Left lung (tissue), 10 donors: Measurements from ENCODE around the gene CHST9. TPM values are rescaled to one million over a fixed set of nuclear protein-coding genes. Genes with fewer than 3 reads are reported as not detected.

Source experiments
- ATAC-seq: fragments of 200-7000 bp; cut with Tn5 transposase; one replicate; pipeline ENCODE4 v1.9.1; 2020; ENCODE audit warnings: moderate library complexity
- DNase-seq, 4 donors: peaks; one replicate each; pipeline ENCODE4 v3.0.0-alpha.2; 2013 to 2020
- H3K27ac ChIP-seq, 2 donors: fragments of 200-600 bp; sonication (generic) in 1 of 2; one replicate each; pipeline versions ENCODE4 v1.5.0 to v1.8.0; 2020 to 2021
- H3K27me3 ChIP-seq, 2 donors: fragments of 200-600 bp; sonication (generic) in 1 of 2; one replicate each; pipeline versions ENCODE4 v1.5.0 to v1.8.0; 2020 to 2021
- H3K36me3 ChIP-seq, 2 donors: fragments of 200-600 bp; sonication (generic) in 1 of 2; one replicate each; pipeline versions ENCODE4 v1.5.0 to v1.8.0; 2020 to 2021
- H3K4me1 ChIP-seq, 2 donors: fragments of 200-600 bp; one replicate each; pipeline ENCODE4 v1.8.0; 2021
- H3K4me3 ChIP-seq, 2 donors: fragments of 200-600 bp; sonication (generic) in 1 of 2; one replicate each; pipeline versions ENCODE4 v1.5.0 to v1.8.0; 2020 to 2021; ENCODE audit warnings: mild to moderate bottlenecking in 1 of 2
- H3K9me3 ChIP-seq, 2 donors: fragments of 200-600 bp; sonication (generic) in 1 of 2; one replicate each; pipeline versions ENCODE4 v1.5.0 to v1.8.0; 2020 to 2021
- CTCF ChIP-seq, 2 donors: fragments of 200-600 bp; sonication (generic) in 1 of 2; IDR thresholded peaks; one replicate each; pipeline versions ENCODE4 v1.5.0 to v1.8.0; 2021; ENCODE audit warnings: antibody characterized with exemption in 2 of 2
- intact Hi-C, 2 donors: fragments of 100-400 bp; cut with DNase I; formaldehyde crosslinking; loops; one replicate each; pipeline versions ENCODE4 v1.11.2 to v1.14.2; 2022
- polyA plus RNA-seq, 6 donors: library from polyadenylated mRNA; unstranded; fragments of 120-200 nt; gene quantifications; one replicate each; pipeline ENCODE4 v1.2.1, GENCODE V29; 2013; ENCODE audit not compliant: insufficient read length in 6 of 6
- total RNA-seq, 2 donors: library from RNA; stranded (reverse); fragmentation: NEBNext Ultra II Directional; extraction: Animal tissue kit (Norgen Biotek cat#: 25700); gene quantifications; one replicate each; pipeline ENCODE4 v1.2.1, GENCODE V29; 2021
- donor health status: DM: no; HTN: yes; CAD: no.
- donor health status: DM: no; HTN: no; CAD: no.

The CHST9 gene
- total and polyA plus RNA-seq, 8 donors: 0.12 to 4.2 (median 2.6) TPM

GRCh38 chr18:27073404-27073830, 111.7 kb downstream of the CHST9 start:
- intact Hi-C loops: no loop called here
- no peak for TF ChIP-seq CTCF (IDR thresholded peaks at IDR 0.05)
- Histone ChIP-seq H3K4me3 (no peak overlapping the region), H3K9me3 (no peaks in the 10 kb centered on the region), H3K27me3 (no peaks in the 10 kb centered on the region), H3K36me3 (no peaks in the 10 kb centered on the region), H3K4me1 (no peaks in the 10 kb centered on the region), H3K27ac (no peak overlapping the region)
- no peak for DNase-seq
- no peak for ATAC-seq

- ATAC-seq: no peak
- no peak overlapping the region for H3K4me3 ChIP-seq
- DNase-seq: no peak
- H3K27me3 ChIP-seq: no peaks in the 10 kb centered on the region
- intact Hi-C loops: no loop called here
- H3K4me1 ChIP-seq: no peaks in the 10 kb centered on the region
- no peak overlapping the region for H3K27ac ChIP-seq
- no peaks in the 10 kb centered on the region for H3K9me3 ChIP-seq
- TF ChIP-seq CTCF (IDR thresholded peaks at IDR 0.05): no peak
- no peaks in the 10 kb centered on the region for H3K36me3 ChIP-seq
These were observed 120.4 kb downstream of the CHST9 start for GRCh38 chr18:27064673-27065072.

DNA sequence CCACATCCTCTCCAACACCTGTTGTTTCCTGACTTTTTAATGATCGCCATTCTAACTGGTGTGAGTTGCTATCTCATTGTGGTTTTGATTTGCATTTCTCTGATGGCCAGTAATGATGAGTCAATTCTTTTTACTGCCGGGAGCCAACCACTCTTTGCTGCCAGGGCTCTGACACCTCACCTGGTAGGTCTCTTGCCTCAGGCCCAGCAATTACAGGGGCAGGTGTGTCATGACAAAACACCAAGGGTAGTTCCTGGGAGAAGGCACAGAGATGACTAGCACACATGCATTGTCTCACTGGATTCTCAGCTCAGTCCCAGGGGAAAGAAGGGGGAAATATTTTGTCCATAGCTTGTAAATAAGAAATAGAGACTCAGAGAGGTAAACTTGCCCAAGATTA, 122.3 kb downstream of the CHST9 start:
- Histone ChIP-seq H3K27ac (no peak overlapping the region), H3K4me3 (no peak overlapping the region), H3K36me3 (no peaks in the 10 kb centered on the region), H3K9me3 (no peaks in the 10 kb centered on the region), H3K4me1 (no peaks in the 10 kb centered on the region), H3K27me3 (no peaks in the 10 kb centered on the region)
- ATAC-seq (no peak), DNase-seq (no peak)
- TF ChIP-seq CTCF (IDR thresholded peaks at IDR 0.05): no peak
- intact Hi-C loops: no loop called here

DNA sequence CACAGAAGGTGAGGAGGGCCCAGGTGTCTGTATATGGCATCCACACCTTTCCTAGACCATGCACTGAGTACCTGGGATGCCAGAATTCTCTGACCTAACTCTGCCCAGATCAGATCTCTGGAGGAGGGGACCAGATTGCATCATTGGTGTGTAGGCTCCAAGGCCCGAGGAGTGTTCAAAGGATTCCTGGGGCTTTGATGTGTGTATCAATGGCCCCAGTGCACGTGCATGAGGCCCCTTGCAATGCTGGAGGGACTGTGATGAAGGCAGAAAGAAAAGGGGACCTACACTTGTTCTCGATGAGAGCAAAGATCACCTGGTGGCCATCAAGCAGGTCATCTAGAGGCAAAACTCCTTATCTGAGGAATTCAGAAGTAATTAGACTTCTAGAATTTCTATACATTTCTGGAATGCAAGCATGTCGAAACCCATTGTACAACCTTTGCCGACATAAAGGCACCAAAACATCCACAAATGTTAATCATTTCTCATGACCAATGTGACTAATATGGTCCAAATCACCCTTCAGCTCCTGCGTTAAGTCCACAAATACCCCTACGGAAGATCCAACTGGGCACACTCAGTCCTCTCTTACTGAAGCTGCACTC, 123.5 kb downstream of the CHST9 start:
- Histone ChIP-seq H3K27me3 (no peaks in the 10 kb centered on the region), H3K4me1 (no peaks in the 10 kb centered on the region), H3K9me3 (no peaks in the 10 kb centered on the region), H3K27ac (no peak overlapping the region), H3K4me3 (no peak overlapping the region), H3K36me3 (no peaks in the 10 kb centered on the region)
- no peak for DNase-seq
- no peak for TF ChIP-seq CTCF (IDR thresholded peaks at IDR 0.05)
- no peak for ATAC-seq
- intact Hi-C loops: no loop called here

DNA sequence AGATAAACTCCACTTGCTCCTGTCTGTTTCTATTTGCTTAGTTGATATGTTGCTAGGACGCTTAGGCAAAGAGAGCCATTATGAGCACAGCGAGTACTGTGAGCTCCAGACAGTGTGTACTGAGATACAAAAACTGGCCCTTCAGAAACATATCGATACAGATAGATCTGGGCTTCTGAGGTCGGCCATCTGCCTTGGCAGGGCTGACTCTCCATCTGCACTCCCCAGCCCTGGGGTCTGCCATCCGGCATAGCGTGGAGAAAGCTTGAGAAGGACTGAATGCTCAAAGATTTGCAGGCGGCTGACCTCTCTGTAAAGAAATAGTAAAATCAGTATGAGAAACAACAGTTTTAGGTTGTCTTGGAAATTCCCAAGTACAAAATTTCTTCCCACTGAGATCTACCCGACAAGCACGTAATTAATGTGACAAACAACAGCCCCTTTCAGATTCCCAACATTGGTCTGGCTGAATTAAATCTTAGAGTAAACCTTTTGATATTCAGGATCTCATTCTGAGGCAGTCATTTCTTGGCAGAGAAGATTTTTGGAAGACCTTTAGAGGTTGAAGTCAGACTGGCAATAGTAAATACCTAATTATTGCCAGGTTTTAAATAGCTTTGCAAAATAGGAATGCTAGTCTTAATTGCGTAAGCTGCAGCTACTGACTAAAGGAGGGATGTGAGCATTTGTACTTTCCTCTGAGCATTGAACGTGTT, 127.4 kb downstream of the CHST9 start:
- Histone ChIP-seq H3K27me3 (no peaks in the 10 kb centered on the region), H3K4me1 (no peaks in the 10 kb centered on the region), H3K27ac (no peak overlapping the region), H3K9me3 (no peaks in the 10 kb centered on the region), H3K36me3 (no peaks in the 10 kb centered on the region), H3K4me3 (no peak overlapping the region)
- DNase-seq (peak in 2 of 4 donors; percentile 10 to 22), ATAC-seq (peak; percentile 48)
- intact Hi-C loops: no loop called here
- no peak for TF ChIP-seq CTCF (IDR thresholded peaks at IDR 0.05)
